NCI-H82 (cell line): ENCODE results near the gene NPIPA1.
"Not testable (repeated sequence)": the region's sequence is repeated elsewhere in the genome, so short reads cannot be mapped to it uniquely, and the experiment has no call there.

Experiments used
- DNase-seq: peaks from one replicate; lab custom pipeline; 2025; lab: John Stamatoyannopoulos, UW

The NPIPA1 gene

DNA sequence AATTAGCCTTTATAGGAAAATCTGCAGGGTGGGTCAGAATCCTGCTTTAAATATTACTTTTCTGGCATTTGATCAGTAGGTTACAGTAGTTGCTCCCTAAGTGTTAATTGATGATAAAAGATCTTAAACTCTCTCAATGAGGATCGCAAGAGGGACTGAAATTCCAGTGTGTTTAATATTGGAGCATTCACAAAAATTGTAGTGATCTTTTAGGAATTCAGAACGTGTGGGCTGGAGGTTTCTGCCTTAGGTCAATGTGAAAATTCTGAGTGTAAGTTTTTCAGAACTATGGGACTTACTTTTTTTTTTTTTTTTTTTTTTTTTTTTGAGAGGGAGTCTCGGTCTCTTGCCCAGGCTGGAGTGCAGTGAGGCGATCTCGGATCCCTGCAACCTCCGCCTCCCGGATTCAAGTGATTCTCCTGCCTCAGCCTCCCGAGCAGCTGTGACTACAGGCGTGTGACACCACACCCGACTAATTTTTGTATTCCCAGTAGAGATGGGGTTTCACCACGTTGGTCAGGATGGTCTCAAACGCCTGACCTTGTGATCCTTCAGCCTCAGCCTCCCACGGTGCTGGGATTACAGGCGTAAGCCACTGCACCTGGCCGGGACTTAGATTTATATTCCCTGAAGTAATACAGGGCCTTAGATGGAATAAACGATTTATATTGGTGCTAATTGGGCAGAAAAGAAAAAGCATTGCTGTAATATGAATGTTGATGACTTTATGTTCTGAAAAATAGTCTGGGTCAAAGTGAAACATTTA lies 39.9 kb downstream of the NPIPA1 start:
- DNase-seq = not testable (repeated sequence)

DNA sequence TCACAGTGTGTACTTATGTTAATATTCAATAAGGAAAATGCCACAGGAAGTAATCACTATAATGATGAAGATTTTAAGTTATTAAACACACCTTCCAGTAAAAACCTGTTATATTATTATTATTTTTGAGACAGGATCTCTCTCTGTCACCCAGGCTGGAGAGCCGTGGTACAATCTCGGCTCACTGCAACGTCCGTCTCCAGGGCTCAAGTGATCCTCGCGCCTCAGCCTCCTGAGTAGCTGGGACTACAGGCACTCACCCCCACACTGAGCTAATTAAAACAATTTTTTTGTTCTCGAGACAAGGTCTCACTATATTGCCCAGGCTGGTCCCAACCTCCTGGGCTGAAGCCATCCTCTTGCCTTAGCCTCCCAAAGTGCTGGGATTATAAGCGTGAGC lies 41.0 kb downstream of the NPIPA1 start:
- not testable (repeated sequence) for DNase-seq

DNA sequence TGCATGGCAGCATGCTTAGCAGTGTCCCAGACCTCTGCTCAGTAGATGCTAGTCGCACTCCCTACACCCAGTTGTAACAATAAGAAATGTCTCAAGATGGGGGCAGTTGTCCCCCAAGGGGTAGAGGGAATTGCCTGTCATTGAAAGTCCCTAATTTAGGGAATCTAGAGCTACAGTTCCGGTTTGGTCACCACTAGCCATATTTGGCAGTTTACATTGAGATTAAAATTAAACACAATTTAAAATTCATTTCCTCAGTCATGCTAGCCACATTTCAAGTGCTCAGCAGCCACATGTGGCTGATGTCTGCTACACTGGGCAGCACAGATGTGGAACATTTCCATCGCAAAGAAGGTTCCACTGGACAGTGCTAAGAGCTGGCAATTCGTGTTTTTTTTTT lies 41.7 kb downstream of the NPIPA1 start:
- DNase-seq = not testable (repeated sequence)

DNA sequence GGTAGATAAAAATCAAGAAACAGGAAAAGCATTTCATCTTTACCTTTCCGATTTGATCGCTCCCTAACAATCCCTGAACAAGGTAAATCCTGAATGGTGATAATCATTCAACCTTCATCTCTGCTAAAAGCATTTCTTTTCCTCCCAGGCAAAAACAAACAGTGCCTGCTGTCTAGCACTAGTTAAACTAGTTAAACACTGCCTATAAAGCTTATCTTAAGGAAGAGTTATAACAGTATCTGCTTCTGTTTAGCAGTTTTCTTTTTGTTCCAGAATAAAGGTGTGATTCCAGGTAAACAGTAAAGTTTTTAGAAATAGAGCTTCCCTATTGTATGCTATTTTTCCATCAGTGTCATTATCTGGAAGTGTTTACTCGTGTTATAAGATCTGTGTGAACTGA lies 44.0 kb downstream of the NPIPA1 start:
- DNase-seq = not testable (repeated sequence)

DNA sequence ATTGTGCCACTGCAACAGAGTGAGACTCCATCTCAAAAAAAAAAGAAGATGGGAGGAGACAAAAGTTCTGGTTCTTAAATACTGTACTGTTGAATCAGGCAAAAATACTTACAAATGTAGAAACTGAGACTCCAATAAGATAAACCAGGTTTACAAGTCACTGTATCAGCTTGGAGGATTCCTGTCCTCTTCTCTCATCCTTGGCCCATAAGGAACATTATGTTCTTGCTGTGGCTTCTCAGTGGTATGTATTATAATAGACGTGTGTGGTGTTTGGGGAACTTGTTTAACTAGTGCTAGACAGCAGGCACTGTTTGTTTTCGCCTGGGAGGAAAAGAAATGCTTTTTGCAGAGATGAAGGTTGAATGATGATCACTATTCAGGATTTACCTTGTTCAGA lies 45.3 kb downstream of the NPIPA1 start:
- not testable (repeated sequence) for DNase-seq

DNA sequence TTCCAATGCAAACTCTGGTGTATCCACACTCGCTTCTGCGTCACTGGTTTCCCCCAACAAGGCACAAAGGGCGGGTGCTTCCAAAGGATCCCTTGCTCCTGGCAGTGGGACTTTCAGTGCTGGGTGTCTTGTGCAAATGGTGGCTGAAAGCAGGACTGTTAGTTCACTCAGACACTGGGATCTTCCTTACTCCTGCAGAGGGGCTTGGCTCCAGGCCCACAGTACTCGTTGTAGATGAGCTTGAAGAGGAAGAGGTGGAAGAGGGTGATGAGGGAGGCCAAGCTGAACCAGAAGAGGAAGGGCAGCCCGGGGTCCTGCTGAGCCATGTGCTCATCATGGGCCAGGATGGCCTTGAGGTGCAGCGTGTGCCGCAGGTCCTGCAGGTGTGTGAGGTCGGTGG lies 50.8 kb downstream of the NPIPA1 start:
- not testable (repeated sequence) for DNase-seq

DNA sequence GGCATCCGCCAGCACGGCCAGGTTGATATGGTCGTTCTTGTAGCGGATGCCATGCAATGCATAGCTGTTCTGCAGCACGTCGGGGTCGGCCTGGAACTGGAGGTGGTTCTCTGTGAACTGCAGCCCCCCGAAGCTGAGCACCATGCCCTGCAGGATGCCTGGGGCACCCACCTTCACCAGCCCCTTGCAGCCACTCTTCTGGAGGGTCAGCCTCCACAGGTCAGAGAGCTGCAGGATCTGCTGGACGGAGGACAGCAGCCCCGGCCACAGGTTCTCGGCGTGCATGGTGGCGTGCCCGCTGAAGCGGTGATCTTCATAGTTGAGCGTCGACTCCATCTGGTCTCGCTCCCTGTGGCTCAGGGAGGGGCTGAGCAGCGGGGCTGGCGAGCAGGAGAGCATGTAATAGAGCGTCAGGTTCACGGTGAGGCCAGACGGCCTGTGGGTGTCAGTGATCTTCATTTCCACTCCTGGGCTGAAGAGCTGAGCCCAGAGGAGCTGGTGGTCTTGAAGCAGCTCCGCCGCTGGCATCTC lies 51.5 kb downstream of the NPIPA1 start:
- not testable (repeated sequence) for DNase-seq

DNA sequence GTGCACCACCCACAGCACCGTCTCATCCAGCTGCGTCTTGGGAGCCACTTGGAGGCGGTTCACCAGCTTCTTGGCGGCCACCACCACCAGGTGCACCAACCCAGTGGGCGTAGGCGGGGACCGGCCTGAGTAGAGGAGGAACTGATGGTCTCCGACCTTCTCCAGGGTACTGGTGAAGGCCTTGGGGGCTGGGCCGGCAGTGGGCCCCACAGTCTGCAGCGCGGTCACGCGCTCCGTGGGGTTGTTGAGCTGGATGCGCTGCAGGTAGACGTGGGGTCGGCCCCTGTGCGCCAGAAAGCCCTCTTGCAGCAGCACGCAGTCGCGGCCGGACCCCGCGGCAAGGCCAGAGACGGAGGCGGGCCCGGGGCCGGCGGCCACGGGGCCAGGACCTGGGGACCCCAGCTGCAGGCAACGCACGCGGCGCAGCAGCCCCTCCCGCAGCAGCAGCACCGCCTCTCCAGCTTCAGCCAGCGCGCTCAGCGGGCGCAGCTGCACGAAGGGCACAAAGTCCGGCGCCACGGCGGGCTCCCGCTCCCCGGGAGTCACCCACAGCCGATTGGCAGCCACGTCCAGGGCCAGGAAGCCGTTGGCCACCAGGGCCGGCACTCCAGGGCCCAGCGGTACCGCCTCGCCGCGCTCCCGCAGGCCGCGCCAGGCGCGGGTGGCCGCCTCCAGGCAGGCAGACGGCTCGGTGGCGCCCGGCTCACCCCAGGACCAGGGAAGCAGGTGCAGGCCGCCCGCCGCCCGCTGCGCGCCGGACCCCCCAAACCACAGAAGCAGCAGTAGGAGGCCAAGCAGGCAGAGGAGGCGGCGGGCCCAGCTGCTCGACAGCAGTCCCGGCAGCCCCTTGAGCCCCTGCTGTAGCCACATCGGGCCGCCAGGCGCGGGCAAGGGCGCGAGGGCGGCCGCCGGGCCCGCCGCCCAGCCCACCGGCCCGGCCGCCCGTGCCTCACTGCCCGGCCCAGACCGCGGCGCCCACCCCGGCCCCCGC lies 52.3 kb downstream of the NPIPA1 start:
- DNase-seq = not testable (repeated sequence)

DNA sequence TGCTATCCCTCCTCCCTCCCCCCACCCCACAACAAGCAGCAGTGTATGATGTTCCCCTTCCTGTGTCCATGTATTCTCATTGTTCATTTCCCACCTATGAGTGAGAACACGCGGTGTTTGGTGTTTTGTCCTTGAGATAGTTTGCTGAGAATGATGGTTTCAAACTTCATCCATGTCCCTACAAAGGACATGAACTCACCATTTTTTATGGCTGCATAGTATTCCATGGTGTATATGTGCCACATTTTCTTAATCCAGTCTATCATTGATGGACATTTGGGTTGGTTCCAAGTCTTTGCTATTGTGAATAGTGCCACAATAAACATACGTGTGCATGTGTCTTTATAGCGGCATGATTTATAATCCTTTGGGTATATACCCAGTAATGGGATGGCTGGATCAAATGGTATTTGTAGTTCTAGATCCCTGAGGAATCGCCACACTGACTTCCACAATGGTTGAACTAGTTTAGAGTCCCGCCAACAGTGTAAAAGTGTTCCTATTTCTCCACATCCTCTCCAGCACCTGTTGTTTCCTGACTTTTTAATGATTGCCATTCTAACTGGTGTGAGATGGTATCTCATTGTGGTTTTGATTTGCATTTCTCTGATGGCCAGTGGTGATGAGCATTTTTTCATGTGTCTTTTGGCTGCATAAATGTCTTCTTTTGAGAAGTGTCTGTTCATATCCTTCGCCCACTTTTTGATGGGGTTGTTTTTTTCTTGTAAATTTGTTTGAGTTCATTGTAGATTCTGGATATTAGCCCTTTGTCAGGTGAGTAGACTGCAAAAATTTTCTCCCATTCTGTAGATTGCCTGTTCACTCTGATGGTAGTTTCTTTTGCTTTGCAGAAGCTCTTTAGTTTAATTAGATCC lies 56.3 kb downstream of the NPIPA1 start:
- DNase-seq = not testable (repeated sequence)

DNA sequence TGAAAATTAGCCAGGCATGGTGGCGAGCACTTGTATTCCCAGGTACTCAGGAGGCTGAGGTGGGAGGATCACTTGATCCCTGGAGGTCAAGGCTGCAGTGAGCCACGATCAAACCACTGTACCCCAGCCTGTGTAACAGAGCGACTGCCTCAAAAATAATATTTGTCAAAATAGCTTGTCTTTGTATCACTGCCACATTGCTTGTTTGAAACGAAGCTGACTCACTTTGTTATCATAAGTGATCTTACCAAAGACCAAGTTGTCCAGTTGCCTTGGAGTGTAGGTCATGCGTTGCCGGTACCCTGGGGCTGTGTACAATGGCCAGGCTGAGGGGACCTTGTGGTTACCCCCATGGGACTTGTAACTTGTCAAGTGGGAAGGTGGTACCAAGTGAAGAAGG lies 59.5 kb downstream of the NPIPA1 start:
- DNase-seq = not testable (repeated sequence)

DNA sequence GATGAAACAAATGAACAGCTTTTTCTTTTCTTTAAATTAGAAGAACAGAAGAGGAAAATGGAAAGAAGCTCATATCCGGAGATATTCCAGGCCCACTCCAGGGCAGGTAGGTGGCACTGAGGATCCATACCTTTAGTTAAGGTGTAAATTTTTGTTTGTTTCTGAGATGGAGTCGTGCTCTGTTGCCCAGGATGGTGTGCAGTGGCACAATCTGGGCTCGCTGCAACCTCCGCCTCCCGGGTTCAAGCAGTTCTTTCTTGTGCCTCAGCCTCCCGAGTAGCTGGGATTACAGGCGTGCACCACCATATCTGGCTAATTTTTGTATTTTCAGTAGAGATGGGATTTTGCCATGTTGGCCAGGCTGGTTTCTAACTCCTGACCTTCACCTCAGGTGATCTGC lies 61.1 kb downstream of the NPIPA1 start:
- not testable (repeated sequence) for DNase-seq

DNA sequence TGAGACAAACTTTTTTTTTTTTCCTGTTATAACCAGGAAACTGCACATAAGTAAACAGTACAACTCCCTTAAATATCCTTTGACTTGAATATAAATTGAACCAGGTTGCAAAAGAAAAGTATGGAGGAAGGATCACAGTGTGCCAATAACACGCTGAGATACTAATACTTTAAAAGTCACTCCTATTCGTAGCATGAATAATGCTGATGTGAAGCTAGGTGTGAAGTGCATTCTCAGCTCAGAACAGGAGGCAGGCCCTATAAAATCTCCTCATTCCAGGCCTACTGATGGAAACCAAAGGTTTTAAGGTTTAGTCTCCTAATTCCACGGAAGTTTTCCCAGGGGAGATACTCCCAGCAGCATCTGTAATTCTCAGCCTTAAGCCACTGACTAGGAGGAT lies 62.6 kb downstream of the NPIPA1 start:
- DNase-seq = peak; percentile 67
